NT2/D1 (cell line): ENCODE data around the gene UBAC1.

ENCODE experiments used
- DNase-seq: peaks from one replicate; pipeline ENCODE4 v3.0.0-alpha.2; 2011; ENCODE audit warnings: low read depth, low spot score
- H3K27me3 ChIP-seq: 2 replicates; pipeline ENCODE4 v1.6.0; 2011; ENCODE audit warnings: mild to moderate bottlenecking; ENCODE audit not compliant: insufficient read length, insufficient read depth
- H3K36me3 ChIP-seq: 2 replicates; pipeline ENCODE4 v1.6.1; 2011; ENCODE audit warnings: mild to moderate bottlenecking, low read length, mixed read lengths; ENCODE audit not compliant: insufficient read depth, insufficient read length
- H3K4me1 ChIP-seq: 2 replicates; pipeline ENCODE4 v1.5.1; 2011; ENCODE audit not compliant: insufficient read depth, insufficient read length
- H3K4me3 ChIP-seq: 2 replicates; pipeline ENCODE4 v1.5.1; 2011; ENCODE audit warnings: low read depth; ENCODE audit not compliant: insufficient read length
- H3K9ac ChIP-seq: 2 replicates; pipeline ENCODE4 v1.6.0; 2011; ENCODE audit warnings: low read depth; ENCODE audit not compliant: insufficient read length
- H3K9me3 ChIP-seq: 2 replicates; pipeline ENCODE4 v1.5.1; 2011; ENCODE audit warnings: mild to moderate bottlenecking, low read length; ENCODE audit not compliant: insufficient read depth
- SUZ12 ChIP-seq: IDR thresholded peaks from 2 replicates; pipeline ENCODE4 v1.6.1; 2011; ENCODE audit not compliant: insufficient read length, insufficient read depth; ENCODE audit errors: extremely low read depth
- YY1 ChIP-seq: IDR thresholded peaks from 2 replicates; pipeline ENCODE4 v1.6.1; 2011; ENCODE audit not compliant: insufficient read length, insufficient read depth
- ZNF274 ChIP-seq: IDR thresholded peaks from 2 replicates; pipeline ENCODE4 v1.6.1; 2011; ENCODE audit warnings: mild to moderate bottlenecking, low read depth, low read length

The UBAC1 gene

GRCh38 chr9:135993409-135993742, 32.2 kb upstream of the UBAC1 start:
- TF ChIP-seq YY1 = no peak
- no peak for TF ChIP-seq SUZ12
- no peak for TF ChIP-seq ZNF274
- Histone ChIP-seq H3K27me3 (no peaks in the 10 kb centered on the region), H3K9ac (peak overlapping the region; percentile 87), H3K4me1 (peaks cover 36% of the 10 kb centered on the region), H3K4me3 (peak overlapping the region; percentile 6), H3K9me3 (no peaks in the 10 kb centered on the region), H3K36me3 (no peaks in the 10 kb centered on the region)
- no peak for DNase-seq

GRCh38 chr9:135992486-135993408, 31.6 kb upstream of the UBAC1 start:
- peak; percentile 64 for DNase-seq

GRCh38 chr9:135991771-135992170, 30.6 kb upstream of the UBAC1 start:
- Histone ChIP-seq H3K4me1 (peaks cover 37% of the 10 kb centered on the region), H3K4me3 (no peak overlapping the region), H3K9ac (peak overlapping the region; percentile 16), H3K9me3 (no peaks in the 10 kb centered on the region), H3K36me3 (no peaks in the 10 kb centered on the region), H3K27me3 (no peaks in the 10 kb centered on the region)
- TF ChIP-seq SUZ12 = no peak
- TF ChIP-seq YY1 = no peak
- TF ChIP-seq ZNF274 = no peak
- no peak for DNase-seq

More at GRCh38 chr9:135992486-135993408, 31.6 kb upstream of the UBAC1 start:
- H3K9me3 ChIP-seq = no peaks in the 10 kb centered on the region
- peak overlapping the region; percentile 87 for H3K9ac ChIP-seq
- H3K4me1 ChIP-seq = peaks cover 39% of the 10 kb centered on the region
- no peaks in the 10 kb centered on the region for H3K27me3 ChIP-seq
- peak overlapping the region; percentile 33 for H3K4me3 ChIP-seq
- no peak for TF ChIP-seq YY1
- H3K36me3 ChIP-seq = no peaks in the 10 kb centered on the region

GRCh38 chr9:135990468-135991429, 29.6 kb upstream of the UBAC1 start:
- Histone ChIP-seq H3K36me3 (no peaks in the 10 kb centered on the region), H3K4me3 (no peak overlapping the region), H3K9me3 (no peaks in the 10 kb centered on the region), H3K9ac (no peak overlapping the region), H3K4me1 (peaks cover 37% of the 10 kb centered on the region), H3K27me3 (no peaks in the 10 kb centered on the region)
- peak; percentile 92 for DNase-seq
- no peak for TF ChIP-seq ZNF274
- TF ChIP-seq YY1 = no peak
- TF ChIP-seq SUZ12 = no peak

- Histone ChIP-seq H3K9ac (no peak overlapping the region), H3K27me3 (no peaks in the 10 kb centered on the region), H3K4me1 (peaks cover 36% of the 10 kb centered on the region), H3K4me3 (no peak overlapping the region), H3K9me3 (no peaks in the 10 kb centered on the region), H3K36me3 (no peaks in the 10 kb centered on the region)
- DNase-seq = no peak
- TF ChIP-seq YY1 = no peak
These were observed 28.7 kb upstream of the UBAC1 start for GRCh38 chr9:135989722-135990467.

GRCh38 chr9:135989157-135989556, 28.0 kb upstream of the UBAC1 start:
- no peak overlapping the region for H3K4me3 ChIP-seq
- no peaks in the 10 kb centered on the region for H3K27me3 ChIP-seq
- no peak for DNase-seq
- no peaks in the 10 kb centered on the region for H3K9me3 ChIP-seq
- H3K9ac ChIP-seq = no peak overlapping the region
- no peaks in the 10 kb centered on the region for H3K36me3 ChIP-seq
- peaks cover 31% of the 10 kb centered on the region for H3K4me1 ChIP-seq
- no peak for TF ChIP-seq SUZ12
- TF ChIP-seq YY1 = no peak
- TF ChIP-seq ZNF274 = no peak

- H3K4me3 ChIP-seq = no peak overlapping the region
- TF ChIP-seq ZNF274 = no peak
- no peak for TF ChIP-seq YY1
- TF ChIP-seq SUZ12 = no peak
- H3K36me3 ChIP-seq = no peaks in the 10 kb centered on the region
- peaks cover 25% of the 10 kb centered on the region for H3K4me1 ChIP-seq
- H3K27me3 ChIP-seq = no peaks in the 10 kb centered on the region
- H3K9ac ChIP-seq = peak overlapping the region; percentile 26
- no peaks in the 10 kb centered on the region for H3K9me3 ChIP-seq
- no peak for DNase-seq
These were observed 27.3 kb upstream of the UBAC1 start for GRCh38 chr9:135988493-135988892.
